ENCODE measurements around the gene COG3.

- TF ChIP-seq POLR2A (IDR thresholded peaks at IDR 0.05; ENCODE audit: low read depth, low read length) (no peak), POLR2AphosphoS5 (IDR thresholded peaks at IDR 0.05; ENCODE audit: low read depth, low read length) (no peak), SPI1 (IDR thresholded peaks at IDR 0.05; ENCODE audit: low read depth, low read length) (no peak), TAF1 (IDR thresholded peaks at IDR 0.05; ENCODE audit: low read depth, low read length) (no peak), PAX5 (IDR thresholded peaks at IDR 0.05; ENCODE audit: insufficient read depth, low read length, severe bottlenecking) (no peak), POU2F2 (IDR thresholded peaks at IDR 0.05; ENCODE audit: low read depth, low read length) (no peak)
Measured at GRCh38 chr13:45432737-45433380, 31.9 kb upstream of the COG3 start.
